WTC11 (cell line): ENCODE measurements around the gene MRAS. TPM values are rescaled to one million over a fixed set of nuclear protein-coding genes. Genes with fewer than 3 reads are reported as not detected.

Experiments used
- ATAC-seq: fragments of 200-7000 bp; cut with Tn5 transposase; 2 replicates; pipeline ENCODE4 v1.10.0; 2021; ENCODE audit warnings: mild to moderate bottlenecking, moderate library complexity
- CTCF ChIA-PET: fragments of 300-600 bp; sonication (Branson Sonifier 250); formaldehyde crosslinking; loops from one replicate; lab custom pipeline; 2021; ENCODE audit warnings: antibody characterized with exemption; lab: Charles Lee
- POLR2A ChIA-PET: fragments of 350-600 bp; sonication (Branson Sonifier 250); formaldehyde crosslinking; loops from one replicate; lab custom pipeline; 2021; ENCODE audit warnings: antibody characterized with exemption; lab: Charles Lee
- DNase-seq: peaks from one replicate; pipeline ENCODE4 v3.0.0; 2021; ENCODE audit warnings: low spot score
- H3K27ac Mint-ChIP-seq: 2 replicates; pipeline ENCODE4 v1.8.0; 2021; ENCODE audit warnings: mixed read lengths
- H3K27me3 Mint-ChIP-seq: 2 replicates; pipeline ENCODE4 v1.8.0; 2021; ENCODE audit warnings: low read depth, mild to moderate bottlenecking, moderate library complexity, mixed read lengths
- H3K36me3 Mint-ChIP-seq: 2 replicates; pipeline ENCODE4 v1.8.0; 2021; ENCODE audit warnings: mixed read lengths
- H3K4me1 Mint-ChIP-seq: 2 replicates; pipeline ENCODE4 v1.8.0; 2022; ENCODE audit warnings: mixed read lengths
- H3K4me3 Mint-ChIP-seq: 2 replicates; pipeline ENCODE4 v1.8.0; 2021; ENCODE audit warnings: mild to moderate bottlenecking, moderate library complexity, mixed read lengths
- H3K9me3 Mint-ChIP-seq: 2 replicates; pipeline ENCODE4 v1.8.0; 2021; ENCODE audit warnings: mixed read lengths
- ETV6 ChIP-seq: sonication (generic); formaldehyde crosslinking; IDR thresholded peaks from 2 replicates; pipeline ENCODE4 v1.8.1; 2022; ENCODE audit warnings: mild to moderate bottlenecking, missing genetic modification reagents
- FOXJ3 ChIP-seq: sonication (generic); formaldehyde crosslinking; IDR thresholded peaks from 2 replicates; pipeline ENCODE4 v1.9.0; 2021; ENCODE audit warnings: missing genetic modification reagents, mild to moderate bottlenecking, borderline replicate concordance
- GRHL2 ChIP-seq: fragments of 250-450 bp; sonication (Bioruptor Pico); IDR thresholded peaks from 2 replicates; pipeline ENCODE4 v1.8.0; 2022; ENCODE audit warnings: mild to moderate bottlenecking, moderate library complexity; ENCODE audit not compliant: insufficient replicate concordance, severe bottlenecking
- IRF2 ChIP-seq: sonication (generic); formaldehyde crosslinking; IDR thresholded peaks from 2 replicates; pipeline ENCODE4 v1.8.0; 2022; ENCODE audit warnings: low read depth, missing genetic modification reagents, borderline replicate concordance
- NR2C2 ChIP-seq: sonication (generic); formaldehyde crosslinking; IDR thresholded peaks from 2 replicates; pipeline ENCODE4 v1.8.0; 2022; ENCODE audit warnings: mild to moderate bottlenecking, missing genetic modification reagents
- RORB ChIP-seq: fragments of 250-450 bp; sonication (Bioruptor Pico); IDR thresholded peaks from 2 replicates; pipeline ENCODE4 v1.9.0; 2021; ENCODE audit warnings: mild to moderate bottlenecking
- TEAD4 ChIP-seq: sonication (generic); formaldehyde crosslinking; IDR thresholded peaks from 2 replicates; pipeline ENCODE4 v1.8.0; 2022; ENCODE audit warnings: mild to moderate bottlenecking, missing genetic modification reagents
- ZBTB21 ChIP-seq: sonication (generic); formaldehyde crosslinking; IDR thresholded peaks from 2 replicates; pipeline ENCODE4 v1.8.1; 2023; ENCODE audit warnings: mild to moderate bottlenecking, missing genetic modification reagents, borderline replicate concordance
- ZNF121 ChIP-seq: sonication (generic); formaldehyde crosslinking; IDR thresholded peaks from 2 replicates; pipeline ENCODE4 v1.8.0; 2023; ENCODE audit warnings: missing genetic modification reagents
- ZNF232 ChIP-seq: sonication (generic); formaldehyde crosslinking; IDR thresholded peaks from 2 replicates; pipeline ENCODE4 v1.8.0; 2022; ENCODE audit warnings: mild to moderate bottlenecking, missing genetic modification reagents
- ZNF263 ChIP-seq: sonication (generic); formaldehyde crosslinking; IDR thresholded peaks from 2 replicates; pipeline ENCODE4 v1.8.1; 2022; ENCODE audit warnings: low read depth, mild to moderate bottlenecking, moderate library complexity, missing genetic modification reagents
- total RNA-seq: library from RNA; stranded (reverse); gene quantifications from 3 replicates; pipeline ENCODE4 v1.2.3, GENCODE V29; 2021
- TF ChIP-seq, protein P1 (sequence below): sonication (generic); formaldehyde crosslinking; IDR thresholded peaks from 2 replicates; pipeline ENCODE4 v1.8.1; 2022; ENCODE audit warnings: missing genetic modification reagents, borderline replicate concordance
- TF ChIP-seq, protein P2 (sequence below): fragments of 250-450 bp; sonication (Bioruptor Pico); conservative IDR thresholded peaks from 2 replicates; pipeline ENCODE4 v1.9.0; 2021; ENCODE audit warnings: mild to moderate bottlenecking
- TF ChIP-seq, protein P3 (sequence below): sonication (generic); formaldehyde crosslinking; IDR thresholded peaks from 2 replicates; pipeline ENCODE4 v1.8.0; 2023; ENCODE audit warnings: missing genetic modification reagents, mild to moderate bottlenecking, borderline replicate concordance
- TF ChIP-seq, protein P4 (sequence below): sonication (generic); formaldehyde crosslinking; IDR thresholded peaks from 2 replicates; pipeline ENCODE4 v1.8.1; 2023; ENCODE audit warnings: mild to moderate bottlenecking, missing genetic modification reagents, borderline replicate concordance
- TF ChIP-seq, protein P5 (sequence below): sonication (generic); formaldehyde crosslinking; IDR thresholded peaks from 2 replicates; pipeline ENCODE4 v1.8.1; 2023; ENCODE audit warnings: mild to moderate bottlenecking, missing genetic modification reagents, moderate library complexity
- TF ChIP-seq, protein P6 (sequence below): fragments of 250-450 bp; sonication (Bioruptor Pico); IDR thresholded peaks from 2 replicates; pipeline ENCODE4 v1.8.0; 2021; ENCODE audit warnings: mild to moderate bottlenecking

Gene MRAS
- total RNA-seq, 1 experiment from 2014 or later = 14.8 TPM

DNA sequence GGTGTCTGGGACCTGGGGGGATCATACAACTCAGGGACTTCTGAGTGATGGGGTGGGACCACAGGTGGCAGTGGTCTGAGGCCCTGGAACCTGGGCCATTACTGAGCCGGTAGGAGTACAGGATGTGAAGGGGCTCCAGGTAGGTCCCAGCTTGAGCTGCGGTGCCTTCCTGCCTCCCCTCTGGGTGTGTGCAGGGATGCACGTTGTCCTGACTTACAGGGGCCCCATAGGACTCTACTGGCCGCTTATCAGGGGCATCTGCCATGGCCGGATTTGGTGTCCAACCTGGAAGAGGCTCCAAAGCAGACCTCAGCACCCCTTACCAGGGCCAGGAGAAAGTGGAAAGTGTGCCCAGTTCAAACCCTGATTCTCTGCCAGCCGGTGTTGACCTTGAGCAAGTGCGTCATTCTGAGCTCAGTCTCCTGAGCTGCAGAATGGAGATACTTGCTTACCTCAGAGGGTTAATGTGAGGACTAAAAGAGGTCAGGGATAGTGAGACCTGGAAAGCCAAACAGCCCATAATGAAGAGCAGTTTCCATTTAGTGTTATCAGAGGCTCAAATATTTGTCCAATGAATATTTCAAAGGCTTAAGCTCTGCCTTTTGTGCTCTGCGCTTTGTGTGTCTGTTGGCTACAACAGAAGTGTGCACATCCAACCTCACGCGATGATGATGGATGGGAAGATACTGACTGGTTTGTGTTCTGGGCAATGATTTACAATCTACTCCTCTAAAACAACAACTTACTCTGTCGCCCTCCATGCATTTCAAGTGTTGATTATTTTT lies 50.6 kb downstream of the MRAS start:
- Mint-ChIP-seq H3K27me3 (no peaks in the 10 kb centered on the region), H3K4me1 (peaks cover 40% of the 10 kb centered on the region), H3K36me3 (peaks cover under 1% of the 10 kb centered on the region), H3K9me3 (no peaks in the 10 kb centered on the region; the same call in 1 of the 2 replicates), H3K27ac (no peak overlapping the region), H3K4me3 (no peak overlapping the region)
- CTCF ChIA-PET = interaction anchor here (4.6 kb wide), 1 partner anchor 19 kb away, joined by 33 read pairs; no protein-coding TSS in a partner anchor
- ATAC-seq (no peak), DNase-seq (no peak)
- TF ChIP-seq, protein P1, sequence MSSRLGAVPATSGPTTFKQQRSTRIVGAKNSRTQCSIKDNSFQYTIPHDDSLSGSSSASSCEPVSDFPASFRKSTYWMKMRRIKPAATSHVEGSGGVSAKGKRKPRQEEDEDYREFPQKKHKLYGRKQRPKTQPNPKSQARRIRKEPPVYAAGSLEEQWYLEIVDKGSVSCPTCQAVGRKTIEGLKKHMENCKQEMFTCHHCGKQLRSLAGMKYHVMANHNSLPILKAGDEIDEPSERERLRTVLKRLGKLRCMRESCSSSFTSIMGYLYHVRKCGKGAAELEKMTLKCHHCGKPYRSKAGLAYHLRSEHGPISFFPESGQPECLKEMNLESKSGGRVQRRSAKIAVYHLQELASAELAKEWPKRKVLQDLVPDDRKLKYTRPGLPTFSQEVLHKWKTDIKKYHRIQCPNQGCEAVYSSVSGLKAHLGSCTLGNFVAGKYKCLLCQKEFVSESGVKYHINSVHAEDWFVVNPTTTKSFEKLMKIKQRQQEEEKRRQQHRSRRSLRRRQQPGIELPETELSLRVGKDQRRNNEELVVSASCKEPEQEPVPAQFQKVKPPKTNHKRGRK (CRISPR knock-in tag) = no peak
- TF ChIP-seq FOXJ3 (CRISPR knock-in tag) = no peak
- no peak for TF ChIP-seq ZNF232 (CRISPR knock-in tag)
- TF ChIP-seq ETV6 = no peak
- no peak for TF ChIP-seq RORB
- TF ChIP-seq IRF2 (CRISPR knock-in tag) = no peak
- TF ChIP-seq, protein P2, sequence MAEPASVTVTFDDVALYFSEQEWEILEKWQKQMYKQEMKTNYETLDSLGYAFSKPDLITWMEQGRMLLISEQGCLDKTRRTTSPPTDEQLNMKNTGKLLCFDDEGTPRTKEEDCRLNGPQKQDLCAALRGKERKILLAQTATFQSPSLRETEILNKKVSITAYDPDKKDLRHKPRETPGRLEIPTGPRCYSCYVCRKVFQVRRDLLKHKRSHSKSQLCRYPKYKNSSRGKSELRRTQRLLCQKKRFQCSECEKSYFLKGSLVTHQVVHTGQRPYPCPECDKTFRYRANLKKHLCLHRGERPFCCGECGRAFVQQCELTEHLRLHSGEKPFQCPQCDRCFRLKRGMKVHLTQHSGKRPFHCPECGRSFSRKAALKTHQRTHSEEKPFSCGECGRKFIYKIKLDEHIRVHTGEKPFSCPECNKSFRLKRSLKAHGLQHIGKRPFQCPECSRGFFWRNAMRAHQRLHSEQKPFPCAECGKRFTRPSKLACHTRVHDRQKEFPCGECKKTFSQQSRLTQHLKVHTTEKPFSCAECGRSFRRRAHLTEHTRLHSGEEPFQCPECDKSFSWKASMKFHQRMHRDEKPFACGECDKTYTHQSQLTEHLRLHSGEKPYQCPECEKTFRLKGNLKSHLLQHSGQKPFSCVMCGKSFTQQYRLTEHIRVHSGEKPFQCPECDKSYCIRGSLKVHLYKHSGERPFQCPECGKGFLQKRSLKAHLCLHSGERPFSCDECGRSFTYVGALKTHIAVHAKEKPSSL (CRISPR knock-in tag) = no peak
- TF ChIP-seq ZBTB21 (CRISPR knock-in tag) = no peak
- TF ChIP-seq TEAD4 = no peak
- TF ChIP-seq, protein P3, sequence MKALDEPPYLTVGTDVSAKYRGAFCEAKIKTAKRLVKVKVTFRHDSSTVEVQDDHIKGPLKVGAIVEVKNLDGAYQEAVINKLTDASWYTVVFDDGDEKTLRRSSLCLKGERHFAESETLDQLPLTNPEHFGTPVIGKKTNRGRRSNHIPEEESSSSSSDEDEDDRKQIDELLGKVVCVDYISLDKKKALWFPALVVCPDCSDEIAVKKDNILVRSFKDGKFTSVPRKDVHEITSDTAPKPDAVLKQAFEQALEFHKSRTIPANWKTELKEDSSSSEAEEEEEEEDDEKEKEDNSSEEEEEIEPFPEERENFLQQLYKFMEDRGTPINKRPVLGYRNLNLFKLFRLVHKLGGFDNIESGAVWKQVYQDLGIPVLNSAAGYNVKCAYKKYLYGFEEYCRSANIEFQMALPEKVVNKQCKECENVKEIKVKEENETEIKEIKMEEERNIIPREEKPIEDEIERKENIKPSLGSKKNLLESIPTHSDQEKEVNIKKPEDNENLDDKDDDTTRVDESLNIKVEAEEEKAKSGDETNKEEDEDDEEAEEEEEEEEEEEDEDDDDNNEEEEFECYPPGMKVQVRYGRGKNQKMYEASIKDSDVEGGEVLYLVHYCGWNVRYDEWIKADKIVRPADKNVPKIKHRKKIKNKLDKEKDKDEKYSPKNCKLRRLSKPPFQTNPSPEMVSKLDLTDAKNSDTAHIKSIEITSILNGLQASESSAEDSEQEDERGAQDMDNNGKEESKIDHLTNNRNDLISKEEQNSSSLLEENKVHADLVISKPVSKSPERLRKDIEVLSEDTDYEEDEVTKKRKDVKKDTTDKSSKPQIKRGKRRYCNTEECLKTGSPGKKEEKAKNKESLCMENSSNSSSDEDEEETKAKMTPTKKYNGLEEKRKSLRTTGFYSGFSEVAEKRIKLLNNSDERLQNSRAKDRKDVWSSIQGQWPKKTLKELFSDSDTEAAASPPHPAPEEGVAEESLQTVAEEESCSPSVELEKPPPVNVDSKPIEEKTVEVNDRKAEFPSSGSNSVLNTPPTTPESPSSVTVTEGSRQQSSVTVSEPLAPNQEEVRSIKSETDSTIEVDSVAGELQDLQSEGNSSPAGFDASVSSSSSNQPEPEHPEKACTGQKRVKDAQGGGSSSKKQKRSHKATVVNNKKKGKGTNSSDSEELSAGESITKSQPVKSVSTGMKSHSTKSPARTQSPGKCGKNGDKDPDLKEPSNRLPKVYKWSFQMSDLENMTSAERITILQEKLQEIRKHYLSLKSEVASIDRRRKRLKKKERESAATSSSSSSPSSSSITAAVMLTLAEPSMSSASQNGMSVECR (CRISPR knock-in tag) = no peak
- no peak for TF ChIP-seq ZNF121 (CRISPR knock-in tag)
- no peak for TF ChIP-seq NR2C2 (CRISPR knock-in tag)
- TF ChIP-seq, protein P4, sequence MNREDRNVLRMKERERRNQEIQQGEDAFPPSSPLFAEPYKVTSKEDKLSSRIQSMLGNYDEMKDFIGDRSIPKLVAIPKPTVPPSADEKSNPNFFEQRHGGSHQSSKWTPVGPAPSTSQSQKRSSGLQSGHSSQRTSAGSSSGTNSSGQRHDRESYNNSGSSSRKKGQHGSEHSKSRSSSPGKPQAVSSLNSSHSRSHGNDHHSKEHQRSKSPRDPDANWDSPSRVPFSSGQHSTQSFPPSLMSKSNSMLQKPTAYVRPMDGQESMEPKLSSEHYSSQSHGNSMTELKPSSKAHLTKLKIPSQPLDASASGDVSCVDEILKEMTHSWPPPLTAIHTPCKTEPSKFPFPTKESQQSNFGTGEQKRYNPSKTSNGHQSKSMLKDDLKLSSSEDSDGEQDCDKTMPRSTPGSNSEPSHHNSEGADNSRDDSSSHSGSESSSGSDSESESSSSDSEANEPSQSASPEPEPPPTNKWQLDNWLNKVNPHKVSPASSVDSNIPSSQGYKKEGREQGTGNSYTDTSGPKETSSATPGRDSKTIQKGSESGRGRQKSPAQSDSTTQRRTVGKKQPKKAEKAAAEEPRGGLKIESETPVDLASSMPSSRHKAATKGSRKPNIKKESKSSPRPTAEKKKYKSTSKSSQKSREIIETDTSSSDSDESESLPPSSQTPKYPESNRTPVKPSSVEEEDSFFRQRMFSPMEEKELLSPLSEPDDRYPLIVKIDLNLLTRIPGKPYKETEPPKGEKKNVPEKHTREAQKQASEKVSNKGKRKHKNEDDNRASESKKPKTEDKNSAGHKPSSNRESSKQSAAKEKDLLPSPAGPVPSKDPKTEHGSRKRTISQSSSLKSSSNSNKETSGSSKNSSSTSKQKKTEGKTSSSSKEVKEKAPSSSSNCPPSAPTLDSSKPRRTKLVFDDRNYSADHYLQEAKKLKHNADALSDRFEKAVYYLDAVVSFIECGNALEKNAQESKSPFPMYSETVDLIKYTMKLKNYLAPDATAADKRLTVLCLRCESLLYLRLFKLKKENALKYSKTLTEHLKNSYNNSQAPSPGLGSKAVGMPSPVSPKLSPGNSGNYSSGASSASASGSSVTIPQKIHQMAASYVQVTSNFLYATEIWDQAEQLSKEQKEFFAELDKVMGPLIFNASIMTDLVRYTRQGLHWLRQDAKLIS (CRISPR knock-in tag) = no peak
- no peak for TF ChIP-seq GRHL2 (CRISPR knock-in tag)
- TF ChIP-seq, protein P5, sequence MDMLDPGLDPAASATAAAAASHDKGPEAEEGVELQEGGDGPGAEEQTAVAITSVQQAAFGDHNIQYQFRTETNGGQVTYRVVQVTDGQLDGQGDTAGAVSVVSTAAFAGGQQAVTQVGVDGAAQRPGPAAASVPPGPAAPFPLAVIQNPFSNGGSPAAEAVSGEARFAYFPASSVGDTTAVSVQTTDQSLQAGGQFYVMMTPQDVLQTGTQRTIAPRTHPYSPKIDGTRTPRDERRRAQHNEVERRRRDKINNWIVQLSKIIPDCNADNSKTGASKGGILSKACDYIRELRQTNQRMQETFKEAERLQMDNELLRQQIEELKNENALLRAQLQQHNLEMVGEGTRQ (CRISPR knock-in tag) = no peak
- no peak for TF ChIP-seq ZNF263 (CRISPR knock-in tag)
- TF ChIP-seq, protein P6, sequence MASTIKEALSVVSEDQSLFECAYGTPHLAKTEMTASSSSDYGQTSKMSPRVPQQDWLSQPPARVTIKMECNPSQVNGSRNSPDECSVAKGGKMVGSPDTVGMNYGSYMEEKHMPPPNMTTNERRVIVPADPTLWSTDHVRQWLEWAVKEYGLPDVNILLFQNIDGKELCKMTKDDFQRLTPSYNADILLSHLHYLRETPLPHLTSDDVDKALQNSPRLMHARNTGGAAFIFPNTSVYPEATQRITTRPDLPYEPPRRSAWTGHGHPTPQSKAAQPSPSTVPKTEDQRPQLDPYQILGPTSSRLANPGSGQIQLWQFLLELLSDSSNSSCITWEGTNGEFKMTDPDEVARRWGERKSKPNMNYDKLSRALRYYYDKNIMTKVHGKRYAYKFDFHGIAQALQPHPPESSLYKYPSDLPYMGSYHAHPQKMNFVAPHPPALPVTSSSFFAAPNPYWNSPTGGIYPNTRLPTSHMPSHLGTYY (CRISPR knock-in tag) = no peak
- POLR2A ChIA-PET = no interaction called here
